GM19351 (cell line): Measurements from ENCODE around the gene AXIN1.

Source experiments
- ATAC-seq: cut with Tn5 transposase; IDR thresholded peaks from one replicate; pipeline ENCODE4 v1.9.1; 2021; ENCODE audit warnings: mild to moderate bottlenecking, moderate library complexity; ENCODE audit not compliant: unreplicated experiment

Gene AXIN1

DNA sequence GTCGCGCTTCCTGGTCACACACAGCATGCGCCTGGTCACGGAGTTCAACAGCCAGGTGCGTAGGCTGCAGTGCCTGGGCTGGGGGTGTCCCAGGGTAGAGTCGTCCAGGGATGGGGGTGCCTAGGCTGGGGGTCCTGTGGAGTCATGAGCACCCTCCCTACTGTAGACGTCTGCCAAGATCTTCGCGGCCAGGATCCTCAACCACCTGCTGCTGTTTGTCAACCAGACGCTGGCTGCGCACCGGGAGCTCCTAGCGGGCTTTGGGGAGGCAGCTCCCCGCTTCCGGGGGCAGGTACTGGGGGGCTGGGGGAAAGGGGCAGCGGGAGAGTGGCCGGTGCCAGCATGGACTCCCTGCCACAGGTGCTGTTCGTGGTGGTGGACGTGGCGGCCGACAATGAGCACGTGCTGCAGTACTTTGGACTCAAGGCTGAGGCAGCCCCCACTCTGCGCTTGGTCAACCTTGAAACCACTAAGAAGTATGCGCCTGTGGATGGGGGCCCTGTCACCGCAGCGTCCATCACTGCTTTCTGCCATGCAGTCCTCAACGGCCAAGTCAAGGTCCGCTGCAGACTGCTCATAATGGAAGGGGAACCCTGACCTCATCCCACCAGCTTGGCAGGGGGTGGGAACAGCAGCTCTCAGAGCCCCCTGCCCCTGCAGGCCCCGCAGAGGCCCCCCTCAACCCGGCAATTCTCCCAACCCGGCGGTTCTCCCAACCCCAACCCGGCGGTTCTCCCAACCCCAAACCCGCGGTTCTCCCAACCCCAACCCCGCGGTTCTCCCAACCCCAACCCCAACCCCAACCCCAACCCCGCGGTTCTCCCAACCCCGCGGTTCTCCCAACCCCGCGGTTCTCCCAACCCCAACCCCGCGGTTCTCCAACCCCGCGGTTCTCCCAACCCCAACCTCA is 67.1 kb downstream of the AXIN1 start:
- no peak for ATAC-seq

DNA sequence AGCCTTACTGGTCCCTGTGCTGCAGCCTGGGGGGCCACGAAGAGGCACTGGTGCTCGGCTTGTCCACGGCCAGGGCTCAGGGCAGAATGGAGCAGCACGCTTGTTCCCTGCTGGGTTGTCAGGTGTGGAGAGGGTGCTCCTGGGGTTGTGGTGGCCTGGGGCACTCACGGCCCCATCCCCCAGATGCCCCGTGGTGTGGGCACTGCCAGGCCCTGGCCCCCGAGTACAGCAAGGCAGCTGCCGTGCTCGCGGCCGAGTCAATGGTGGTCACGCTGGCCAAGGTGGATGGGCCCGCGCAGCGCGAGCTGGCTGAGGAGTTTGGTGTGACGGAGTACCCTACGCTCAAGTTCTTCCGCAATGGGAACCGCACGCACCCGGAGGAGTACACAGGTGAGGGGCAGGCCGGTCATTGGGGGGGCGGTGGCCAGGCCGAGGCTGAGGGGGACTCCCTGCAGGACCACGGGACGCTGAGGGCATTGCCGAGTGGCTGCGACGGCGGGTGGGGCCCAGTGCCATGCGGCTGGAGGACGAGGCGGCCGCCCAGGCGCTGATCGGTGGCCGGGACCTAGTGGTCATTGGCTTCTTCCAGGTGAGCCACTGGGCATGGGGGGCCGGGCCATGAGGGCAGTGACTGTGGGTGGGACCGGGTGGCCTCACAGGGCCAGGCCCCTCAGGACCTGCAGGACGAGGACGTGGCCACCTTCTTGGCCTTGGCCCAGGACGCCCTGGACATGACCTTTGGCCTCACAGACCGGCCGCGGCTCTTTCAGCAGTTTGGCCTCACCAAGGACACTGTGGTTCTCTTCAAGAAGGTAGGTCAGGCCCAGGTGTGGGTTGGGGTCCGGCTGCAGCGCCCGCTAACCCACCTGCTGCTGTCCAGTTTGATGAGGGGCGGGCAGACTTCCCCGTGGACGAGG is 68.1 kb downstream of the AXIN1 start:
- ATAC-seq = no peak

DNA sequence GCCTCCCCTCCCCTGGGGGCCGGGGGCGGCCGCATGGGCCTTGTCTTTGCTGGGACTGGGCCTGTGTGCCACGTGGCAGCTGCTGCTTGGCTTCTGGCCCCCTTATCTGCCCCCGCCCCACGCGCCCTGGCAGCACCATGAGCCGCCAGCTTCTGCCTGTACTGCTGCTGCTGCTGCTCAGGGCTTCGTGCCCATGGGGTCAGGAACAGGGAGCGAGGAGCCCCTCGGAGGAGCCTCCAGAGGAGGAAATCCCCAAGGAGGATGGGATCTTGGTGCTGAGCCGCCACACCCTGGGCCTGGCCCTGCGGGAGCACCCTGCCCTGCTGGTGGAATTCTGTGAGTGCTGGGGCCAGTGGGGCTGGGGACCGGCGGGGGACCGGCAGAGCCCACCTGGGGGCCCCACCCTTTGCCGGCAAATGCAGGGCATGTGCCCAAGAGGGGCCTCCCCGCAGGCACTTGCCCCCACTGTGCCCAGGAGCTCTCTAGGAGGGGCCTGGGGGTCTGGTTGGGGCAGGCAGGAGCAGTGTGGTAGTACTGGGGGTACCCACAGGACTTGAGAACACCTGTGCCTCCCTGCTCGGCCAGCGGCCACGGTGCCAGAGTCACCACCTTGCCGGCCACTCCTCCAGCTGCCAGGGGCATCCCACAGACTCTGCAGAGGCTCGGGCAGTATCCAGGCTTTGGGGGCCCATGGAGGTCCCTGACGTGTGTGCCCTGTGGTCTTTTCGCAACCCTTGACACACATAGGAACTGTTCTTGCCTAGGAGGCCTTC is 69.3 kb downstream of the AXIN1 start, which contains the start of gene PDIA2:
Gene PDIA2 (plus strand): TSS at position 132 of the 773 bp plus-strand sequence. CDS start 6 bp downstream, at position 138.
- no peak for ATAC-seq

DNA sequence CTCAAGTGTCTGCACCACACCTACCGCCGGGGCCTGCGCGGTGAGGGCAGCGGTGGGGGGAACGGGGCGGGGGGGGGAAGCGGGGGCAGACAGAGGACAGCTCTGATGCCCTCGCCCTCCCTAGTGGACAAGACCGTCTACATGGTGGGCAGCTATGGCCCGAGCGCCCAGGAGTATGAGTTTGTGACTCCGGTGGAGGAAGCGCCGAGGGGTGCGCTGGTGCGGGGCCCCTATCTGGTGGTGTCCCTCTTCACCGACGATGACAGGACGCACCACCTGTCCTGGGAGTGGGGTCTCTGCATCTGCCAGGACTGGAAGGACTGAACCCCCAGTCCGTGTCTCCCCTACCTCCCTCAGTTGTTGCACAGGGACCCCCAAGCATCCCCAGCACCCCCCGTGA is 70.0 kb downstream of the AXIN1 start:
- no peak for ATAC-seq

DNA sequence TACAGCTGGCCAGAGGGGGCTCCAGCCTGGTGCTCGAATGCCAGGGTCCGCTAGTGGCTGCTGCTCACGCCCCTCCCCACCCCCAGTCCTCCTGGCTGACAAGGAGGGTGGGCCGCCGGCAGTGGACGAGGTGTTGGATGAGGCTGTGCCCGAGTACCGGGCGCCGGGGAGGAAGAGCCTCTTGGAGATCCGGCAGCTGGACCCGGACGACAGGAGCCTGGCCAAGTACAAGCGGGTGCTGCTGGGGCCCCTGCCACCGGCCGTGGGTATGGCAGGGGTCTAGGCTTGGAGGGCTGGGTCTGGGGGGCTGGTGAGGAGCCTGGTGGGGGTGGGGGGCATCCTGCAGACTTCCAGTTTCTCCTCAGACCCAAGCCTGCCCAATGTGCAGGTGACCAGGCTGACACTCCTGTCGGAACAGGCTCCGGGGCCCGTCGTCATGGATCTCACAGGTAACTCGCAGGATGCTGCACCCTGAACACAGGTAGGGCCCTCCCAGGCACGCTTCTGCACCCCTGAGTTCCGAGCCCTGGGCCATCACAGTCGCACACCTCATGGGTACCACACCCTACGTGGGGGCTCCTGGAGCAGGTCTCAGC is 70.8 kb downstream of the AXIN1 start:
- no peak for ATAC-seq

DNA sequence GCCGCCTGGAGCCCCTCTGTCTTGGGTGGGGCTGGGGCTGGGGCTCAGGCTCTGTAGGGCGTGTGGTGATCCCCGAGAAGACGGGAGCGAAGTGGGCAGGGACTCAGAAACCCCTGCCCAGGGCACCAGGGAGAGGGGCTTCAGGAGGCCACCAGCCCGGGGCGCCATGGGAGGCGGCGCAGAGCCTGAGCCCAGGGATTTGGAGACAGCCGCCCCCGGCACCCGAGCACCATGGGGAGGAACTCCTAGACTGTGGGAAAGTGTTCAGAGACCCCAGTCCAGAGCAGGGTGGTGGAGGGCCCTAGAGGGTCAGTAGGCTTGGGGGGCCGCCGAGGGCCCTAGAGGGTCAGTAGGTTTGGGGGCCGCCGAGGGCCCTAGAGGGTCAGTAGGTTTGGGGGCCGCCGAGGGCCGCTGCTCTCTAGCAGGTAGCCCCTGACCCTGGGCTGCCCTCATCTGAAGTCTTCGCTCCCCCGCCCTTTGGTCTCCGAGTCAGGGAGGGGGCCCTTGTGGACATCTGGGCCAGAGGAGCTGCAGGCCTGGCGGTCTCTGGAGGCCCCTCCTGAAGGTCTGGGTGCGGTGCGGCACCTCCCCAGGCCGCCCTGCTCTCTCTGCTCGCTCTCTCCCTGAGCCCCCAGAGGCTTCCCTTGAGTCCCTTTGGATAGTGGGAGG is 71.4 kb downstream of the AXIN1 start:
- ATAC-seq = no peak

DNA sequence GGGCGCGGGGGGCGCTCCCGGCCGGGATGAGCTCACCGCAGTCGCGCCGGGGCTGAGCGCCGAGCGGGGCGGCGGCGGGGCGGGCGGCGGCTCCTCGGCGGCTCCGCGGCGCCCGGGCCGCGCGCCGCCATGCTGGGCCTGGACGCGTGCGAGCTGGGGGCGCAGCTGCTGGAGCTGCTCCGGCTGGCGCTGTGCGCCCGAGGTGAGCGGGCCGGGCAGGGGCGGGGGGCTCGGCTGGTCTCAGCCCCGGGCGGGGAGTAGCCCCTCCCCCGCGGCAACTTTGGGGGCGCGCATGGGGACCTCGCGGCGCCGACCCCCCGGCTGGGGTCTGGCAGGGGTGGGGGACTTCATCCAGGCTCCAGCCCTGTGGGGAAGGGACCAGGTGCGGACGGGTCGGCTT is 72.0 kb downstream of the AXIN1 start, which contains the start of gene ARHGDIG:
Gene ARHGDIG (plus strand): TSS at position 40 of the 400 bp plus-strand sequence. CDS start 90 bp downstream, at position 130.
- ATAC-seq = no peak

DNA sequence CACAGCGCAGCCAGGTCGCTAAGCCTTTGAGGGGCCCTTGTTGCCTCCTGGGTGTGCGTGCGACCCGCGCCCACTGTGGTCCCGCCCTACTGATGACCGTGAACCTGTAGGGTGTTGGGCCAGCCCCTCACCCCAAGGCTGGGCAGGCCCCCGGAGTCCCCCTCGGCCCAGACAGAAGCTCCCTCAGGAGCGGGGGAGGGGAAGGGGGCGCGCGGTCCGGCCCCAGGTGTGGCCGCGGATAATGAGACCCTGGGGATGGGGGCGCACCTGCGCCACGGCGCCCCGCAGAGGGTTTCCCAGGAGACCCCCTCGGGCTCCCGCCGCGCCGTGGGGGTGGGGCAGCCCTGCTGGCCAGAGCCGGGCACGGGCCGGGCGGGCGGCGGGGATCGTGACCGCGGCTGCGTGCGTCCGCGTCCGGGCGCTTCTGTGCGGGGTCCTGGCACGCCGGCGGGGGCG is 72.5 kb downstream of the AXIN1 start:
- ATAC-seq = no peak

DNA sequence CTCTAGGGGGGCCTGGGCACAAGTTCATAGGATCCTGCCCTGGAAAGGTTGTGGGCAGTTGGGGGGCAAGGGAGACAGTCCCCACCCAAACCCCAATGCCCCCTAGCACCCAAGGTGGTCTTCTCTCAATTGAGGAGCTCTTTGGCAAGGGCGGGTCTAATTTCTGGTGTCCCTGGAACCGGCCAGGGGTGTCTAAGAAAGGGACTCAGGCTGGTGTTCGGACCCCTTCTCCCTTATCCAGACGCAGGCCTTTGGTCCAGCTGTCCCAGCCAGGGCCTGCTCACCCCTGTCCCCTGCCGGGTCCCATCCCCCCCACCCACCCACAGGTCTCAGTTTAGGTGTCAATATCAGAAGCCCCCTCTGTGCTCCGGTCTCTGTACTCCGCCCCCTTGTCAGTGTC is 73.0 kb downstream of the AXIN1 start:
- ATAC-seq = no peak

DNA sequence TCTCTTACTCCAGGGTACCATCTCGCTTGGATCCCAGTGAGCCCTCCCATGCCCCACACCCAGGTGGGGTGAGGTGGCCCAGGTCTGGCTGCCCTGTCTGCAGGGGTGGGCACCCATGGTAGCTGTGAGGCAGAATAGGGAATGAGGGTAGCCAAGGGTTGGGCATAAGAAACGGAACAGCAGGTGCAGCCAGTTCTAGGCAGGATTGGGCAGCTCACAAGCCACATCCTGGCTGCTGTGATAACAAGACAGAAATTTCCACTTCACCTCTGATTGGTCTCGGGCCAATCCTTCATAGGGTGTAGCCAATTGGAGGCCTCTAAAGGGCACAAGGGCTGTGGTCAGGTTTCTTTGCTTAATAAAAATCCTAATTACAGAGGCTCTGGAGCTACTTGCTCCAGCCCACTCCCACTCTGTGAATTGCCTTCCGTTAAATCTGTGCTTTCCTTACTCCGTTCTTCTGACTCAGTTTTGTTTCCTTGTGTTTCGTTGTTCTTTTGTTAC is 73.6 kb downstream of the AXIN1 start:
- ATAC-seq = no peak

DNA sequence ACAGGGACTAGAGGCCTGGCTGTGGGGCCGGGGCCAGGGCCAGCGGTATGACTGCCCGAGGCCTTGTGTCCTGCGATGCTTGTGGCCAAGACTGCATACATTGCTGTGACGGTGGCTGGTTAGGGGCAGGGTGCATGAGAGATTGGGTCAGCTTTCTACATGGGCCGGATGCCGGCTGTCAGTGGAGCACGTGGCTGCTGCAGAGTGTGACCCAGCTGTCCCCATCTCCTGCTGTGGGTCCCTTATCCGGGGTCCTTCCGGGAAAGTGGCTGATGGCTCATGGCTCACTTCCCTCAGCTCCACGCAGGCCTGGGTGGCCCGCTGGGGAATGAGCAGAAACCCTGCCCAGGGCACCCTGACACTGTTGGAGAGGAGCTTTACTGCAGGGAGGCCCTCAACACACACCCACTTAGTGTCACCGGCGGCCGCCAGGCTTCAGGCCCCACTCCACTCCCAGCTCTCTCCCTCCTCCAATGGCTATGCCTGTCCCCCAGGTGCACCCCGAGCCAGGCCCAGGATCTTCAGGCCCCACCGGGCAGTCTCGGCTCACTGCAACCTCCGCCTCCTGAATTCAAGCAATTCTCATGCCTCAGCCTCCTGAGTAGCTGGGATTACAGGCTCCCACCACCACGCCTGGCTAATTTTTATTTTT is 76.0 kb downstream of the AXIN1 start:
- ATAC-seq = no peak

DNA sequence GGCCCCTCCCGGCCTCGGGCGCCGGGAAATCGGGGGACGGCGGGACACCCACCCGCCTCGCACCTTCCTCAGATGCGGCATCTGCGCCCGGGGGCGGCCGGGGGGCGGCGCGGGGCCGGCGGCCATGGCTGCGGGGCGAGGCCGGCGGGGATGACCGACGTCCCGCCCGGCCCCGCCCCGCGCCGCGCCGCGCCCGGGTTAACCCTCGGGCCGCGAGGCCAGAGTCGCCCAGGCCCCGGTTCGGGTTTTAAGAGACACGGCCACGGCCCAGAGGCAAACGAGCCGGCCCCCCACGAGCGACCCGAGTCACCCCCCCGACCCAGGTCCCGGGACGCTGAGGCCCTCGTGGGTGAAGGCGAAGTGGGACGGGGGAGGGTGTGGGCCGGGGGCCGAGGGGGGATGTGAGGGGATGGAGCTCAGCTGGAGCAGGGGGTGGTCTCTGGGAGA is 76.7 kb downstream of the AXIN1 start, which contains the start of gene RGS11:
Gene RGS11 (minus strand): TSS at position 159 of the 447 bp plus-strand sequence. CDS start 33 bp downstream, at position 126.
- ATAC-seq = no peak

DNA sequence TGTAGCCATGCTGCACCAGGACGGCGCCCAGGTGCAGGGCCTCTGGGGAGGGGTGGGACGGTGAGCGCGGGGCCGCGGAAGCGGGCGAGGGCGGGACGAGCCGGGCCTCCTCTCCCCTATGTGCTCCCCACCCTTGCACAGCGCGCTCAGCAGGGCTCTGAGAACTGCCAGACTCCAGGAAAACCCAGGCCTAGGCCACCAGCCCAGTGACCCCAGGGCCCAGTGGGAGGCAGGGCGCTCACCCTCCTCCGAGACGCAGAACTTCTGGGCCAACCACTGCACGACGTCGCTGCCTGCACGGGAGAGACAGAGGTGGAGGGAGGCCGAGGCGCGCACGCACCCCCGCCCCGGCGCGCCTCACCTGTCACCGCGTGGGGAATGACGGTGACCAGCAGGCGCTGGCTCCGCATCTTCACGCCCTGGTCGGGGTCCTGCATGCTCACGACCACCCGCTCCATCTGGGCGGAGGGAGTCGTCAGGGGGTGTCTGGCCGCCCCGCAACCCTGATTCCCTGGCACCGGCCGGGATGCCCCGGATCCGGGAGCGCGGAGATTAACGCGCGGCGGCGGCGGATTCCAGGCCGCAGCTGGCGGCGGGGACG is 77.4 kb downstream of the AXIN1 start:
- ATAC-seq = no peak

DNA sequence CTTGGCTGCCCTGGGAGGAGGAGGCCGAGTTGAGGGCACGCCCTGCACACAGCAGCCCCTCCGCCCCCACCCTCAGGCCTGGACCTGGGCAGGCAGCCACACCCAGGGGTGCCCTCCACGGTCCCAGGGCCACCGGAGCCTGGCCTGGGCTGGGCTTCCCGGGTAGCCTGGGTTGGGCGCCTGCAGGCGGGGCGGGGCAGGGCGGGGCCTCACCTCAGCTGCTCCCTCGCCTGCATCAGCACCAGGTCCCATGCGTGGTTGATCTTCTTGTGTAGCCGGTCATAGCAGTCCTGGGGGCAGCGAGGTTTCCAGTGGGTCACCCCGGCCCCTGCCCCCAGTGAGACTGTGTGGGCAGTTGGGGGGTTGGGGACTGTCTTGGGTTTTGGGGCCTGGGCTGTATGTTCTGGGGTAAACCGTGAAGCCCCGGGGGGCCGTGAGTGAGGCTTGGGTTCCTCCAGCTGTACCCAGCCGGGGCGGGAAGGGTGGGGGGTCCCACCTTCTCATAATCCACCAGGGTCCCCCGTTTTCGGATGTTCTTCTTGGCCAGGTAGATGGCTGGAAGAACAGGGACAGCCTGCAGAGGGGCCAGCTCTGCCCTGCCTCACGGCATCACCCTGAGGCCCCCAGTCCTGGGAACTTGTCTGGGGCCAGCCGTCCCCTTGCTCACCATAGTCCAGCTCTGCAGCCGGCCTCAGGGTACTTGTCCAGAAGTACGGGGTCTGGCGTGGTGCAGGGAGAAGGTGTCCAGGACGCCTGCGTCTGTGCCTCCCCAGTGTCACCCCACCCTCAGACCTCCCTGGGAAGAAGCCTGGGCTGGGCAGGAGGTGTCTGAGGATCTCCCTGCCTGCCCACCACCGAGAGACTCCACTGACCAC is 78.7 kb downstream of the AXIN1 start:
- ATAC-seq = no peak

DNA sequence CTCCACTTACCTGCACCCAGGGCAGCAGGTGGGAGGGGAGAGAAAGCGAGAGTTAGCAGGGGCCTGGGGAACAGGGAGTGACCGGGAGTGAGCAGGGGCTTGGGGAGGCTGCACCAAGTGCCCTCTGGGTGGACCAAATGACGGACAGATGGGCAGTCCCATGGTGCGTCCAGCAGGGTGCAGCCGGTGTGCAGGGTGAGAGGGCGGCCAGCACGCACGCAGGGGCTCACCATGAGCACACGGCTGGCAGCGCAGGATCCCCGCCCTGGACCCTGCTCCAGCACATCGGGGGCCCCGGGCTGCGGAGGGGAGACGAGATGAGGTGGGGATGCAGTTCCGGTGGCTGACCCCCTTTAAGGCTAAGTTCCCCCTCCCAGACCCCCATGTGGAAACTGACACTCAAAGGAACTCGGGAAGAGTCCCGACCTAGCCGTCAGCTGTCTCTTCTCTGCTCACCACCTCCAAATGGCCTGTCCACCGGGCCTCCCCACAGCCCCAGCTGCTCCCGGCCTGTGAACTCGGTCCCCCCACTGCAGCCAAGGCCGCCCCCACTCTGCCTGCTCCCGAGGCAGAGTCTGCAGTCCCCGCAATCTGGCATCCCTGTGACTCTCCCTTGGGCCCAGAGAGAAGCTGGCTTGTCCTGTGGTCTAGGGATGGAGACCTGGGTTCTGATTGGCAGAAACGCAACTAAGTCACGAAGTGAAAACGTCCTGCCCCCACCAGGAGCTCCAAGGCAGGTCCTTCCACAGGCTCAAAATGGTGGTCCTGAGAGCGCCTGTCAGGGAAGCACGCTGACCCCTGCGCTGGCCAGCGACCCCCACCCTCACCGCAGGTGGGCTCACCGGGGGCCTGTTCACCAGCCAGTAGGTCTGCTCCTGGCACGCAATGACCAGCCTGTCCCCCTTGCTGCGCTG is 79.6 kb downstream of the AXIN1 start:
- no peak for ATAC-seq
